ENCODE results near the gene SSBP4. TPM values are rescaled to one million over a fixed set of nuclear protein-coding genes. Genes with fewer than 3 reads are reported as not detected.
A peak's percentile ranks its signal among the peaks of the same experiment; 100 is the strongest.

The SSBP4 gene
- total RNA-seq, 1 donor from 2014 or later: 233 TPM

DNA sequence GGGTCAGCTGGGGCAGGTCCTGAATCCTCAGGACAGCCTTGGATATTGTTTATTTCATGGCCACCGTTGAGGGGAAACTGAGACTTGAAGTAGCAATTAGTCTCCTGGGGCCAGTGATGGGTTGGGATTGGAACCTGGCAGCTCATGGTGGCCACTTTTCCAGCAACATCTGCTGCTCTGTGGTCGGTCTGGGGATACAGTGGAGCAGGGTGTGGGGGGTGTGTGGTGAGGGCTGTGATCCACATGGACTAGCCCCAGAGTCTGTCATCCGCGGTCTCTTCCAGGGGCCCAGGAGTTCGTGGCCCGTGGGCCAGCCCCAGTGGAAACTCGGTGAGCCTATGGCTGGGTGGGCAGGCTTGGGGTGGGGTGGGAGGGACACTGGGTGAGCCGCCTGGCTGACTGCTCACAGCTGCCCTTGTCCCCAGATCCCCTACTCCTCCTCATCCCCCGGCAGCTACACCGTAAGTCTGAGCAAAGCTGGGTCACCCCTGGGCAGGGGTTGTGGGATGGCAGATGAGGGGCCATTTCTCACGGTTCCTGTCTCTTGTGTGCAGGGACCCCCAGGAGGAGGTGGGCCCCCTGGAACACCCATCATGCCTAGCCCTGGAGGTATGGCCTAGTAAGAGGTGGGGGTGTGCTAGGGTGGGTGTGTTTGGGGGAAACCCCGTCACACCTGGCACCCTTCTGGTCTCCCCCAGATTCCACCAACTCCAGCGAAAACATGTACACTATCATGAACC lies 13.2 kb downstream of the SSBP4 start:
- H3K36me3 ChIP-seq: peaks cover 3 to 14% of the 10 kb centered on the region in 2 donors
- no peak for DNase-seq (ENCODE audit: low spot score in 2 of 2)
- intact Hi-C loops (cut with DNase I): no loop called here
- H3K4me3 ChIP-seq: peak overlapping the region; percentile 50 to 60
- peak overlapping the region in 1 of 2 donors; percentile 21 for H3K27ac ChIP-seq
- H3K9me3 ChIP-seq: no peaks in the 10 kb centered on the region
- no peaks in the 10 kb centered on the region for H3K27me3 ChIP-seq
- TF ChIP-seq, protein P1, sequence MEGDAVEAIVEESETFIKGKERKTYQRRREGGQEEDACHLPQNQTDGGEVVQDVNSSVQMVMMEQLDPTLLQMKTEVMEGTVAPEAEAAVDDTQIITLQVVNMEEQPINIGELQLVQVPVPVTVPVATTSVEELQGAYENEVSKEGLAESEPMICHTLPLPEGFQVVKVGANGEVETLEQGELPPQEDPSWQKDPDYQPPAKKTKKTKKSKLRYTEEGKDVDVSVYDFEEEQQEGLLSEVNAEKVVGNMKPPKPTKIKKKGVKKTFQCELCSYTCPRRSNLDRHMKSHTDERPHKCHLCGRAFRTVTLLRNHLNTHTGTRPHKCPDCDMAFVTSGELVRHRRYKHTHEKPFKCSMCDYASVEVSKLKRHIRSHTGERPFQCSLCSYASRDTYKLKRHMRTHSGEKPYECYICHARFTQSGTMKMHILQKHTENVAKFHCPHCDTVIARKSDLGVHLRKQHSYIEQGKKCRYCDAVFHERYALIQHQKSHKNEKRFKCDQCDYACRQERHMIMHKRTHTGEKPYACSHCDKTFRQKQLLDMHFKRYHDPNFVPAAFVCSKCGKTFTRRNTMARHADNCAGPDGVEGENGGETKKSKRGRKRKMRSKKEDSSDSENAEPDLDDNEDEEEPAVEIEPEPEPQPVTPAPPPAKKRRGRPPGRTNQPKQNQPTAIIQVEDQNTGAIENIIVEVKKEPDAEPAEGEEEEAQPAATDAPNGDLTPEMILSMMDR (IDR thresholded peaks at IDR 0.05): no peak
- peaks cover 23 to 26% of the 10 kb centered on the region in 2 donors for H3K4me1 ChIP-seq

DNA sequence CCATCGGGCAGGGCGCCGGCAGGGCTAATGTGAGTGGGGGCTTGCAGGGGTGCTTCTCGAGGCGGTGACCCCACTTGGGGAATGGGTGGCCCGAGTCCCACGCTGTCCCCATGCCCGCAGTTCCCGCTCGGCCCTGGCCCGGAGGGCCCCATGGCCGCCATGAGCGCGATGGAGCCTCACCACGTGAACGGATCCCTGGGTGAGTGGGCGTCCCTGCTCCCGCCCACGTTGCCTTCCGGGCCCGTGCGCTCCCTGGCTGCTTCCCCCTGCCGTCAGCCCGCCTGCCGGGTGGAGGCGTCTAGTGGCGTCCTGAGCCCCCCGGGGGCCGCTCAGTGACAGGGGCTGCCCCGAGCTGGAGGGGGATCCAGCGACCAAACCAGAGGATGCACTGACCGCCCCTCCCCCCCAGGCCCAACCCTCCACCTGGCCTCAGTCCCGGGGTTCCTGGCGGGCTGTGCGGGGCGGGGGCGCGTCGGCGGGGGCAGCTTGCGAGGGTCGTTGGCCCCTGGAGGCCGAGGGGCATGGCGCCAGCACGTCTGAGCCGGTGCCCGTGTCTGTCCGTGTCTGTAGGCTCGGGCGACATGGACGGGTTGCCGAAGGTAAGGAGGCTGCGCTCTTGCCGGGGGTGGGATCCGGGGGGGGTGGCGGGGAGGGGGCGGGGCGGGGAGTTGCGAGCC lies 14.0 kb downstream of the SSBP4 start:
- H3K36me3 ChIP-seq: peaks cover 3 to 14% of the 10 kb centered on the region in 2 donors
- no peak for DNase-seq (ENCODE audit: low spot score in 2 of 2)
- peaks cover 24 to 33% of the 10 kb centered on the region in 2 donors for H3K4me1 ChIP-seq
- H3K27me3 ChIP-seq: no peaks in the 10 kb centered on the region
- H3K9me3 ChIP-seq: no peaks in the 10 kb centered on the region
- peak overlapping the region; percentile 21 to 42 for H3K27ac ChIP-seq
- intact Hi-C loops (cut with DNase I): no loop called here
- peak overlapping the region; percentile 50 to 60 for H3K4me3 ChIP-seq
- TF ChIP-seq, protein P1 (IDR thresholded peaks at IDR 0.05): no peak

DNA sequence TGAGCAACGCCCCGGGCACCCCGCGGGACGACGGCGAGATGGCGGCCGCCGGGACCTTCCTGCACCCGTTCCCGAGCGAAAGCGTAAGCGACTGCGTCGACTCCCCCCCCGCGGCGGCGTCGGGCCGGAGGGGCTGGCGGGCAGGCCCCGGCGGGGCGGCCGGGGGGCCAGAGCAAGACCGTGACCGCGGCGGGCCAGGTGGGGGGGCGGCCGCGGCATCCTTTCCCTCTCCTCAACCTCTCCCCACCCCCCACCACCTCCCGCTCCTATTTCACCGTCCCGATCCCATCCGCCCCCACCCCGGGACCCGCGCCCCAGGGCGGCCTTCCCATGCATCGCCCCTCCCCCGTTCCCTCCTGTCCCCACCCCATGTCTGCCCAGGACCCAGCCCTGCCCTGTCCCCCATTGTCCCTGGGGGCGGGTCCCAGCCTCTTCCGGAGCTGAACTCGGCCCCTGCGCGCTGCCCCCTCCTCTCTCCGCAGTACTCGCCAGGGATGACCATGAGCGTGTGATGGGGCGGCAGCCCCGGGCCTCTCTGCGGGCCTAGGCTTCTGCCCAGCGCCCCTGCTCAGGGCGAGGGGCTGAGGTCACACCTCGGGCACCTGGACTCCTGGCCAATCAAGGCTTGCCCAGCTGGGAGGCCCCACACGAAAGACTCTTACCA lies 14.7 kb downstream of the SSBP4 start:
- Histone ChIP-seq H3K27me3 (no peaks in the 10 kb centered on the region), H3K4me3 (peak overlapping the region; percentile 50 to 60), H3K27ac (peak overlapping the region in 1 of 2 donors; percentile 11), H3K9me3 (no peaks in the 10 kb centered on the region), H3K4me1 (peaks cover 23 to 41% of the 10 kb centered on the region in 2 donors), H3K36me3 (peaks cover 3 to 14% of the 10 kb centered on the region in 2 donors)
- TF ChIP-seq, protein P1 (IDR thresholded peaks at IDR 0.05): no peak
- intact Hi-C loops (cut with DNase I): no loop called here
- no peak for DNase-seq (ENCODE audit: low spot score in 2 of 2)

DNA sequence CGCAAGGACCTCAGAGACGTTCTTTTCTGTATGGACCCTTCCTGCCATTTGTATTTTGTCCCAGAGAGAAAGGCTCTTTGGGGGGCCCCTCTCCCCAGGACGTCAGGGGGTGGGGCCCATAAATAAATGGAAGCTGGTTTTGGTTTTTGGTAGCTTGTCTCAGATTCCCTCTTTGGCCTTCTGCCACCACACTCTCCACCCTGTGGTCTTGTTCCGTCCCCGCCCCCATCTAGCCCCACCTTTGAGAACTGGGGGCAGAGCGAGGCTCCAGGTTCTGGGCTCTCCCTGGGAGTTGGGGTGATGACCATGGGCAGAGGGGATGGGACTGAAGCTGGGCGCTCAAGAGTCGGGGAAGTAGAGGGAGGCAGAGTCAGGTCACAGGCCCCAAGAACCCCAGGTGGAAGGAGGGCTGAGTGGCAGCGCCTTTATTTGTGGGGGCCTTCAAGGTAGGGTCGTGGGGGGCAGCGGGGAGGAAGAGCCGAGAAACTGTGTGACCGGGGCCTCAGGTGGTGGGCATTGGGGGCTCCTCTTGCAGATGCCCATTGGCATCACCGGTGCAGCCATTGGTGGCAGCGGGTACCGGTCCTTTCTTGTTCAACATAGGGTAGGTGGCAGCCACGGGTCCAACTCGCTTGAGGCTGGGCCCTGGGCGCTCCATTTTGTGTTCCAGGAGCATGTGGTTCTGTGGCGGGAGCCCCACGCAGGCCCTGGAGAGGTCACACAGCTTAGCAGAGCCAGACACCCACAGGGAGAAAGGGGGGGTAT lies 15.4 kb downstream of the SSBP4 start:
- Histone ChIP-seq H3K27me3 (no peaks in the 10 kb centered on the region), H3K9me3 (no peaks in the 10 kb centered on the region), H3K36me3 (peaks cover 3 to 14% of the 10 kb centered on the region in 2 donors), H3K4me1 (peaks cover 19 to 39% of the 10 kb centered on the region in 2 donors), H3K4me3 (peak overlapping the region in 1 of 2 donors; percentile 60), H3K27ac (peak overlapping the region in 1 of 2 donors; percentile 11)
- TF ChIP-seq, protein P1 (IDR thresholded peaks at IDR 0.05): no peak
- DNase-seq (ENCODE audit: low spot score in 2 of 2): no peak
- intact Hi-C loops (cut with DNase I): no loop called here

DNA sequence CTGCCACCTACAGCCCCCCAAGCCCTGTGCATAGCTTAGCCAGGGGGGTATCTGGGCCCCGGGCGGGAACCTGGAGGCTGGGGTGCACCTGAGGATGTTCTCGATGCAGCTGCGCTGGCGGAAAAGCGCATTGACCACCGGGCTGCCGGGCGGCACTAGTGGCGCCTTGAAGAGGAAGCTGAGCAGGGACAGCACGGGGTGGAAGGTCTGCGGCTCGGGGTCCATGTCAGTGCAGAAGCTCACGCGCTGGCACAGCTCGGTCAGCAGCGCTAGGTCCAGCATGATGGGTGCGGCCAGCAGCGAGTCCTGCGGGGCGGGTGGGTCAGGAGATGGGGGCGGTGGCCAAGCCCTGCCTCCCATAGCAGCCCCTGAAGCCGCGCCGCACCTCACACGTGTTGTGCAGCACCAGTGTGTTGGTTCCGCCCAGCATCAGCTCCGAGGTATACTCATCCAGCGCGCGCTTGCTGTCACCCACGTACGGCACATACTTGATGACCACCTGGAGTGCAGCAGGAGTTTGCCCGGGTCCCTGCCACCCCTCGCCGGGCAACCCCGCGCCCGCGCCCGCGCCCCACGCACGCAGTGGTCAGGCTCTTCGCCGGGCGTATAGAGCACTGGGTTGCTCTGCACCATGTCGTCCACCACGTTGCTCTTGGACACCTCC lies 16.1 kb downstream of the SSBP4 start:
- Histone ChIP-seq H3K4me3 (no peak overlapping the region), H3K9me3 (no peaks in the 10 kb centered on the region), H3K27ac (no peak overlapping the region), H3K27me3 (no peaks in the 10 kb centered on the region), H3K36me3 (peaks cover 3 to 14% of the 10 kb centered on the region in 2 donors), H3K4me1 (peaks cover 16 to 36% of the 10 kb centered on the region in 2 donors)
- intact Hi-C loops (cut with DNase I): no loop called here
- no peak for DNase-seq (ENCODE audit: low spot score in 2 of 2)
- TF ChIP-seq, protein P1 (IDR thresholded peaks at IDR 0.05): no peak
